ENCODE results near the gene MYH9. TPM values are rescaled to one million over a fixed set of nuclear protein-coding genes. Genes with fewer than 3 reads are reported as not detected.

The MYH9 gene
- polyA plus RNA-seq, 1 donor from 2014 or later, result 7.1 TPM

DNA sequence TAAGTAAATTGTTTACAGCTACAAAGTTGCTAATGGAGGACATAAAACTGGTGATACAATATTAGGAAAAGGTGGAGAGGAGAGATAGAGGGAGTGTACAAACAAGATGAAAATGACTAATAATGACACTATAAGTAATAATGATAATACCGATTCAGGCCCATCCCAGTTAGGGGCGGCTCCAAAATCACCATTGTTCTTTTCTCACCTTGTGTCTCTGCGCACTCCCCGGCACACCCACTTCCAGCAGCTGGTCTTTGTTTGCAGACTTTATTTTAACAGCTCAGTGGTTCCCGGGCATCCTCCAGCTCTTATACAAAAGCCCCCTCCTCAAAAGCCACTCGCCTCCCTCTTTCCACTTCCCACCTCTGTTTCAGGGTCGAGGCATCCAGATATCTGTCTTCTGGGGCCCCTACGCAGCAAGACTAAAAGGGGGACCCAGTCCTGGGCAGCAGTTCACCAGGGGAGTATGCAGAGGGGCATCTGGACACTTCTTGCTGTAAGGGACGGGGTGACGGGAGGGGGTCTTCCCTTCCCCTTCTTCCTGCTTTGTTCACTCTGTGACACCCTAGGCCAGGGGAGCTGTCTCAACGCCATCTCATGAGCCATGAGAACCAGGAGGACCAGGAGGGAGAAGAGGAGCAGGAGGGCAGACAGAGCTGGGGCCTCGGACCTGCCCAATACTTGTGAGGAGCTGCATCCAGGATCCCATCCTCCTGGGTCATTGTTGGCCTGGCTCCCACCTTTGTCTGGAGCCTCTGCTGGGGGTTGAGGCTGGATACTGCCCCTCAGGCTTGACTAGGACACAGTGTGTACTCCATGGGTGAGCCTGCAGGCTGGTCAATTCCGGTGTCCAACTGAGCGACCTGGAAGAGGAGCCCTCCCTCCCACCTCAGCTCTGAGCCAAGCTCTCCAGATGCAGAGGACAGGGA is 151.1 kb downstream of the MYH9 start:
- Histone ChIP-seq H3K36me3 (ENCODE audit: insufficient read depth, low read length) (no peaks in the 10 kb centered on the region), H3K9me3 (ENCODE audit: low read length) (no peaks in the 10 kb centered on the region), H3K4me2 (ENCODE audit: low read length) (no peak overlapping the region), H3K27me3 (ENCODE audit: insufficient read depth, low read depth, low read length) (no peaks in the 10 kb centered on the region), H3K4me3 (ENCODE audit: low read length) (no peak overlapping the region), H3K9me2 (ENCODE audit: insufficient read depth, low read length) (no peaks in the 10 kb centered on the region), H3K9ac (ENCODE audit: low read length) (no peak overlapping the region), H3K27ac (ENCODE audit: low read length) (no peak overlapping the region), H4K20me1 (ENCODE audit: insufficient read depth) (no peaks in the 10 kb centered on the region), H2AFZ (ENCODE audit: low read depth, low read length) (no peak overlapping the region), H3F3A (ENCODE audit: insufficient read depth, low read length, poor library complexity, severe bottlenecking) (no peaks in the 10 kb centered on the region), H3K79me2 (replicated peaks; ENCODE audit: insufficient read depth, low read length) (no peaks in the 10 kb centered on the region)
- TF ChIP-seq EP300 (conservative IDR thresholded peaks at IDR 0.05; ENCODE audit: poor library complexity, severe bottlenecking), result no peak
- no peak for TF ChIP-seq MXI1 (conservative IDR thresholded peaks at IDR 0.05; ENCODE audit: poor library complexity, severe bottlenecking)
- no peak for TF ChIP-seq POLR2AphosphoS5 (IDR thresholded peaks at IDR 0.05)
- no peak for TF ChIP-seq RAD21 (conservative IDR thresholded peaks at IDR 0.05)
- TF ChIP-seq, protein P1, sequence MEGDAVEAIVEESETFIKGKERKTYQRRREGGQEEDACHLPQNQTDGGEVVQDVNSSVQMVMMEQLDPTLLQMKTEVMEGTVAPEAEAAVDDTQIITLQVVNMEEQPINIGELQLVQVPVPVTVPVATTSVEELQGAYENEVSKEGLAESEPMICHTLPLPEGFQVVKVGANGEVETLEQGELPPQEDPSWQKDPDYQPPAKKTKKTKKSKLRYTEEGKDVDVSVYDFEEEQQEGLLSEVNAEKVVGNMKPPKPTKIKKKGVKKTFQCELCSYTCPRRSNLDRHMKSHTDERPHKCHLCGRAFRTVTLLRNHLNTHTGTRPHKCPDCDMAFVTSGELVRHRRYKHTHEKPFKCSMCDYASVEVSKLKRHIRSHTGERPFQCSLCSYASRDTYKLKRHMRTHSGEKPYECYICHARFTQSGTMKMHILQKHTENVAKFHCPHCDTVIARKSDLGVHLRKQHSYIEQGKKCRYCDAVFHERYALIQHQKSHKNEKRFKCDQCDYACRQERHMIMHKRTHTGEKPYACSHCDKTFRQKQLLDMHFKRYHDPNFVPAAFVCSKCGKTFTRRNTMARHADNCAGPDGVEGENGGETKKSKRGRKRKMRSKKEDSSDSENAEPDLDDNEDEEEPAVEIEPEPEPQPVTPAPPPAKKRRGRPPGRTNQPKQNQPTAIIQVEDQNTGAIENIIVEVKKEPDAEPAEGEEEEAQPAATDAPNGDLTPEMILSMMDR (IDR thresholded peaks at IDR 0.05; ENCODE audit: poor library complexity, severe bottlenecking), result no peak
- no peak for TF ChIP-seq SMC3 (conservative IDR thresholded peaks at IDR 0.05; ENCODE audit: poor library complexity)
- TF ChIP-seq, protein P2, sequence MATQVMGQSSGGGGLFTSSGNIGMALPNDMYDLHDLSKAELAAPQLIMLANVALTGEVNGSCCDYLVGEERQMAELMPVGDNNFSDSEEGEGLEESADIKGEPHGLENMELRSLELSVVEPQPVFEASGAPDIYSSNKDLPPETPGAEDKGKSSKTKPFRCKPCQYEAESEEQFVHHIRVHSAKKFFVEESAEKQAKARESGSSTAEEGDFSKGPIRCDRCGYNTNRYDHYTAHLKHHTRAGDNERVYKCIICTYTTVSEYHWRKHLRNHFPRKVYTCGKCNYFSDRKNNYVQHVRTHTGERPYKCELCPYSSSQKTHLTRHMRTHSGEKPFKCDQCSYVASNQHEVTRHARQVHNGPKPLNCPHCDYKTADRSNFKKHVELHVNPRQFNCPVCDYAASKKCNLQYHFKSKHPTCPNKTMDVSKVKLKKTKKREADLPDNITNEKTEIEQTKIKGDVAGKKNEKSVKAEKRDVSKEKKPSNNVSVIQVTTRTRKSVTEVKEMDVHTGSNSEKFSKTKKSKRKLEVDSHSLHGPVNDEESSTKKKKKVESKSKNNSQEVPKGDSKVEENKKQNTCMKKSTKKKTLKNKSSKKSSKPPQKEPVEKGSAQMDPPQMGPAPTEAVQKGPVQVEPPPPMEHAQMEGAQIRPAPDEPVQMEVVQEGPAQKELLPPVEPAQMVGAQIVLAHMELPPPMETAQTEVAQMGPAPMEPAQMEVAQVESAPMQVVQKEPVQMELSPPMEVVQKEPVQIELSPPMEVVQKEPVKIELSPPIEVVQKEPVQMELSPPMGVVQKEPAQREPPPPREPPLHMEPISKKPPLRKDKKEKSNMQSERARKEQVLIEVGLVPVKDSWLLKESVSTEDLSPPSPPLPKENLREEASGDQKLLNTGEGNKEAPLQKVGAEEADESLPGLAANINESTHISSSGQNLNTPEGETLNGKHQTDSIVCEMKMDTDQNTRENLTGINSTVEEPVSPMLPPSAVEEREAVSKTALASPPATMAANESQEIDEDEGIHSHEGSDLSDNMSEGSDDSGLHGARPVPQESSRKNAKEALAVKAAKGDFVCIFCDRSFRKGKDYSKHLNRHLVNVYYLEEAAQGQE (IDR thresholded peaks at IDR 0.05; ENCODE audit: borderline replicate concordance), result no peak
- no peak for TF ChIP-seq TAF1 (IDR thresholded peaks at IDR 0.05; ENCODE audit: low read depth)
- TF ChIP-seq EZH2 (IDR thresholded peaks at IDR 0.05; ENCODE audit: borderline replicate concordance, insufficient read depth, low read length, poor library complexity, severe bottlenecking), result no peak

DNA sequence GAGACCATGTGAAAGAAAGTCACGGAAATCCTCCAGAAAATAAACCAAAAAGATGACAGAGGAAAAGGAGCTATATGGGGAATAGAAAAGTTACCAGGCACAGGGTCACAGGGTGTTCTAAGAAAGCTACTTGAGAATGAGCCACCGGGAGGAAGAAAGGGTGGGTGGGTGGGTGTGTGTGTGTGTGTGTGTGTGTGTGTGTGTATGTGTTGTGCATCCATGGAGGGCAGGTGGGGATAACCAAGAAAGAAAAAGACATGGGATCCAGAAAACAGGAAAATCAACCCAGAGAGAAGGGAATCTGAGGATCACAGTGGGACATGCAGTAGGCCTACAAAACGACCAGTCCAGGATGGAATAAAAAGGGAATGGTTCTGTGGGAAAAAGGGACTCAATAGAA is 152.2 kb downstream of the MYH9 start:
- Histone ChIP-seq H3K79me2 (replicated peaks; ENCODE audit: insufficient read depth, low read length) (no peaks in the 10 kb centered on the region), H3K4me3 (ENCODE audit: low read length) (no peak overlapping the region)
- TF ChIP-seq MXI1 (conservative IDR thresholded peaks at IDR 0.05; ENCODE audit: poor library complexity, severe bottlenecking) (no peak), EZH2 (IDR thresholded peaks at IDR 0.05; ENCODE audit: borderline replicate concordance, insufficient read depth, low read length, poor library complexity, severe bottlenecking) (no peak), EP300 (conservative IDR thresholded peaks at IDR 0.05; ENCODE audit: poor library complexity, severe bottlenecking) (no peak), TAF1 (IDR thresholded peaks at IDR 0.05; ENCODE audit: low read depth) (no peak), RAD21 (conservative IDR thresholded peaks at IDR 0.05) (no peak)
- TF ChIP-seq, protein P1 (IDR thresholded peaks at IDR 0.05; ENCODE audit: poor library complexity, severe bottlenecking), result no peak
- TF ChIP-seq, protein P2 (IDR thresholded peaks at IDR 0.05; ENCODE audit: borderline replicate concordance), result no peak

More for the DNA sequence above, 152.2 kb downstream of the MYH9 start:
- Histone ChIP-seq H3K9me3 (ENCODE audit: low read length) (no peaks in the 10 kb centered on the region), H4K20me1 (ENCODE audit: insufficient read depth) (no peaks in the 10 kb centered on the region), H3K27ac (ENCODE audit: low read length) (no peak overlapping the region), H3K4me2 (ENCODE audit: low read length) (no peak overlapping the region), H3F3A (ENCODE audit: insufficient read depth, low read length, poor library complexity, severe bottlenecking) (no peaks in the 10 kb centered on the region), H3K36me3 (ENCODE audit: insufficient read depth, low read length) (no peaks in the 10 kb centered on the region), H2AFZ (ENCODE audit: low read depth, low read length) (no peak overlapping the region), H3K9ac (ENCODE audit: low read length) (no peak overlapping the region), H3K27me3 (ENCODE audit: insufficient read depth, low read depth, low read length) (no peaks in the 10 kb centered on the region), H3K9me2 (ENCODE audit: insufficient read depth, low read length) (no peaks in the 10 kb centered on the region)
